ENCODE data around the gene ULK3.

The ULK3 gene

DNA sequence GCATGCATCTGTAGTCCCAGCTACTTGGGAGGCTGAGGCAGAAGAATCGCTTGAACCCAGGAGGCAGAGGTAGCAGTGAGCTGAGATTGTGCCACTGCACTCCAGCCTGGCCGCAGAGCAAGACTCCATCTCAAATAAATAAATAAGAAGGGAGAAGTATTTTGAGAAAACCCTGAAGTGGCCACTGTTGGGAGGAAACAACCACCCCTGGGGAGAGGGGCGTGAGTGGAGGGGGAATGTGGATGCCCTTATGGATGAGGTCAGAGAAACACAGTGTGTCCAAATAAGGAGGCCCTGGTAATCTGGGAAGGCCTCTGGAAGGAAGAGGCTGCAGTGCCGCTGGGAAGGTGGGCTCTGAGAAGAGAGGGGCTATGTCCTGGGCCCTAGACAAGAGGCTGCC is 20.7 kb downstream of the ULK3 start:
- no peak for DNase-seq (ENCODE audit: low read depth, low spot score)

DNA sequence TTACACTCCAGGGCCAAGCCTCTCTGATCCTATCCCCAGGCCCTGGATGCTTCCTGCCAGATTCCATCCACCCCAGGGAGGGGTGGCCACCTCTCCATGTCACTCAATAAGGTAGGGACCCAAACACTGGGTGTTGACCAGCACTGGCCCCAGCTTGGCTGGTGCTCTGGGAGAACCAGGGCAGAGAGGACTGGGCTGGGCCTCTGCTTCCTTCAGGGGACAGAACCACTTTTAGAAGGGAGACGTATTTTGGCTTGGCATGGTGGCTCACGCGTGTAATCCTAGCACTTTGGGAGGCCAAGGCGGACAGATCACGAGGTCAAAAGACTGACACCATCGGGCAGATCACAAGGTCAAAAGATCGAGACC is 21.2 kb downstream of the ULK3 start:
- DNase-seq (ENCODE audit: low read depth, low spot score) = no peak

DNA sequence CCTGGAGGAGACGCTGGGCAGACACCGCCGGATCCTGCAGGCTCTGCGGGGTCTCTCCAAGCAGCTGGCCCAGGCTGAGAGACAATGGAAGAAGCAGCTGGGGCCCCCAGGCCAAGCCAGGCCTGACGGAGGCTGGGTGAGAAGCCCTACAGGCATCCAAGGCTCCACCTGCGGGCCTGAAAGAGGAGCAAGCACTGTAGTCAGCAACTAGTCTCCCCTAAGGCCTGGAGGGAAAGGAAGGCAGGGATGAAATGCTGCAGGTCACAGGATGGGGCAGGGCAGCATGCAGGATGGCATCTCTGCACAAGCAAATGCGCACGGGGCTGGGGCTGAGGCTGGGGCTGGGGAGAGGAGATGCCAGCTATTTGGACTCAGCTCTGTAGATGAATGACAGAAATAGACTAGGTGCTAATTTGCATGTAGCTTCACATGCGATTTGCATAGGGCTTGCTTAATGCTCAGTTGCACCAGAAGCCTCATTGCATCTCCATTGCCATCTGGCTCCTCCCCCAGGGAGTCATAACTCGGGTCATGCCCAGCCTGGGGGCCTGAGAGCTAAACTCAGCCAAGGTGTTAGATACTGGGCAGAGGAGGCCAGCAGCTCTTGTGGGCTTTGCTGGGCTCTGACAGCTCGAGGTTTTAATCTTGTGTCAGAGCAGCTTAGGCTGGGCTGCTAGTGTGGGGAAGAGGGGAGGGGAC is 21.7 kb downstream of the ULK3 start:
- no peak for DNase-seq (ENCODE audit: low read depth, low spot score)

DNA sequence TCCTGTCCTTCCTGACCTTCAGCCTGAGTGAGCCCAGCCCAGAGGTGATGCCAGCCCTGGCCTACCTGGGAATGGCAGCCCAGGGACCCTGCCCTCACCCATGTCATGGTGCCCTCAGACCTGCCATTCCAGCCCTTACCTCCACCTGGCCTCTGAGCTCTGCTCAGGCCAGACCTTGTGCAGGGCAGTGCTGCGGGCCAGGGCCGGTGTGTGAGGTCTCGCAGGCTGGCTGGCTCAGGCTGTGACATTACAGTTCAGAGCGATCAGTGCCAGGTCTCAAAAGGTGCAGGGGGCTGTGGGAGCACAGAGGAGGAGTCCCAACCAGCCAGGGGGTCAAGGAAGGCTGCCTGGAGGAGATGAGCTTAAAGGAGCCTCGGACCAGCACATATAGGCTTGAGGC is 22.9 kb downstream of the ULK3 start:
- DNase-seq (ENCODE audit: low read depth, low spot score) = no peak

DNA sequence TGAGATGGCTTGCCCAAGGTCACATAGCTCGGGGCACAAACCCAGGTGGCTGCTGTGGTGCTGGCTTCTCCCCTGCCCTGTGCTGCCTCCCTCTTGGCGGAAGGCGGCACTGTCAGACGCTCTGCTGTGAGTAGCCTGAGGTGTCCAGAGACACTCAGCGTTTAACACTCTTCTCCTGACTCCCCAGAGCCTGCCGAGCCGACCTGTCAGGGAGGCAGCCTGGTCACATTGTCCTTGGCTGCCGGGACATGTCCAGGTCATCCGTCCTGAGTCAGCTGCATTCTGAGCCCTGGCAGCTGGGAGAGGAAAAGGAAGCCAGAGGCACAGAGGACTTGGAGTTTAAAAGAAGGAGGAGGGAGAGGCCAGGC is 25.6 kb downstream of the ULK3 start:
- no peak for DNase-seq (ENCODE audit: low read depth, low spot score)

DNA sequence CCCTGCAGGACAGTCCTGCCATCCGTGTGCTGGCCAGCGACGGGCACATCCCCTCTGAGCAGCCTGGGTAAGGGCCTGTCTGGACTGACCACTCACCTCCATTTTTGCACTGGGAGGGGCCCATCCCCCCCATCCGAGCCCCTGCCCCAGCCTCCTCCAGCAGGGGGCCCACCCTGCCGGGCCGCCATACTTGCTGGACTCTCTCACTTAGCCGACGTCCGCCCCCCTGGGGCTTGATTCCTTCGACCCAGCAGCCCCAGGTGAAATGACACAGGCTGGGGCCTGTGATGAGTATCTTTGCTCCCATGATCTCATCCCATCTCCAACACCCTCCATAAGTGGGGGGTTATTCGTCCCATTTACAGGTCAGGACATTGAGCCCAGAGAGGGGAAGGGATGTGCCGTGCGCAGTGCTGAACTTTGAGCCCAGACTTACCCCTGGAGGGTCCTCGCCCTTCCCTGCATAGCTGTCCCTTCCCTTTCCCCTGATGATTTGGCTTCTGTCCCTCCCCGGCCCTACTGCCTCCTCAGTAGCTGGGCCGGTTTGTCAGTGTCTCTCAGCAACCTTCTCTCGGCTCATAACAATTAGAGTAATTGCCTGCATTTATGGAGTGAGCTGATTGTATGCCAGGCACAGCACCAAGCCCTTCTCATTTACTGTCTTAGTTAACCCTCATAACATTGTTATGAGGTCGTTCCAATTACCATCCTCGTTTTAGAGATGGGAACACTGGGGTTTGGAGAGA is 26.2 kb downstream of the ULK3 start:
- DNase-seq (ENCODE audit: low read depth, low spot score) = no peak

DNA sequence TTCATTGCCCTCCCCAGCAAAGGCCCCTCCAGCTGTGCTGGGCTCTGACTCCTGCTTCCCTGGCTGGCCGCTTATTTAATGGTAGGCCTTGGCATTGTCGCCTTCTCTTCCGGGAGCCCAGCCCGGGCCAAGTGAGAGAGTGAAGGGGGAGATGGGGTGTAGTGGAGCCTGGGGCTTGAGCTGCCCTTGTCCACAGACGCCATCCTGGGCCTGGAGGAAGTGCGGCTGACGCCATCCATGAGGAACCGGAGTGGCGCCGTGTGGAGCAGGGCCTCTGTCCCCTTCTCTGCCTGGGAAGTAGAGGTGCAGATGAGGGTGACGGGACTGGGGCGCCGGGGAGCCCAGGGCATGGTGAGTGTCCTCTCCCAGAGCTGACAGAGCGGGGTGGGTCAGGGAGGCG is 27.0 kb downstream of the ULK3 start:
- DNase-seq (ENCODE audit: low read depth, low spot score) = no peak

DNA sequence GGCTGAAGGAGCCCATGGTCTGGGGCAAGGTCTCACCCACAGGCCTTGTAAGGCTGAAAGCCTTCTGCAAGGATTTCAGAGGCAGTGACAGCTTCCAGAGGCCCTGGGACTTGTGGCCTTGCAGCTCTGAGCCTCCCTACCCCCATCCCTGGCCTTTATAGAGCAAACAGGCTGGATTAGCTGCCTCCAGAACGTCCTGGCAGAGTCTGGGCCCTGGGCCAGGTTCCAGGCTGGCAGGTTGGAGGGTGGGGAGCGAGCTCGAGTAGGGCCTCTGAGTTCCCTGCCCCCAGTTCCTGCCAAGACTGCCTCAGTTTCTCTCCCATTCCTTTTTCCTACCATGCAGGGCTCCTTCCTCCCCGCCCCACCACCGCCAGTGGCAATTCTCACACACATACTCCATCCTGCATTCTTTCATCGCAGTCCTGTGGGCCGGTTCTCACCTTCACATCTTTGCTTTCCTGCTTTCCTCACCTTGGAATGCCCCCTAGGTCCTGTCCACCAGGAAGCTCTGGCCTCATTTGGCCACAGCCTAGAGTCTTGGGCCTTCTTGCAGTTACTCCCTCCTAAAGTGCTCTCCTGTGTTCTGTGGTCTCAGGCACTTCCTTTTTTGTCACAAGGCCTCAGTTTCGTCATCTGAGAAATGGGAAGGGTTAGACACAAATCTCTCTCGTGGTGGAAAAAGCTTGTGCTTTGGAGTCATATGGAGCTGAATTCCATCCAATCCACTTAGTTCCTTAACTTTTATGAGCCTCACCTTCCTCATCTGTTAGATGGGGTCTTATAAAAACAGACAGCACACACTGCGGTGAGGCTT is 27.6 kb downstream of the ULK3 start:
- DNase-seq (ENCODE audit: low read depth, low spot score) = no peak

DNA sequence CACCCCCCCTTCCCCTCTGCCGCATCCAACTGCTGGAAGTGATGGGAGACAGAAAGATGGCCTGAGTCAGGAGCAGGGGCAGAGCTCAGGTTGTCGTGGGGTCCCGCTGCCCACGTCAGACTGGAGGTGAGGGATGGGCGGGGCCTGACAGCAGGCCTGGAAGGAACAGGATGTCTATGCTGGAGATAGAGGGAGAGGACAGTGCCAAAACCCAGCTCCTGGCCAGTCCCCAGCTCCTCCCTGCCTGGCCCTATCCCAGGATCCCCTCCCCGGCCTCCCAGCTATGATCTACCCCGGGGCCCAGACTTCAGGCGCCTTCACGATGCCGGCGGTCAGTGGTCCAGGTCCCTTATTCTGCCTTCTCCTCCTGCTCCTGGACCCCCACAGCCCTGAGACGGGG is 30.4 kb downstream of the ULK3 start, which contains the start of gene LMAN1L:
LMAN1L (plus strand) TSS at position 303 of the 400 bp plus-strand sequence; CDS start at position 323, 20 bp downstream.
- DNase-seq (ENCODE audit: low read depth, low spot score) = no peak

DNA sequence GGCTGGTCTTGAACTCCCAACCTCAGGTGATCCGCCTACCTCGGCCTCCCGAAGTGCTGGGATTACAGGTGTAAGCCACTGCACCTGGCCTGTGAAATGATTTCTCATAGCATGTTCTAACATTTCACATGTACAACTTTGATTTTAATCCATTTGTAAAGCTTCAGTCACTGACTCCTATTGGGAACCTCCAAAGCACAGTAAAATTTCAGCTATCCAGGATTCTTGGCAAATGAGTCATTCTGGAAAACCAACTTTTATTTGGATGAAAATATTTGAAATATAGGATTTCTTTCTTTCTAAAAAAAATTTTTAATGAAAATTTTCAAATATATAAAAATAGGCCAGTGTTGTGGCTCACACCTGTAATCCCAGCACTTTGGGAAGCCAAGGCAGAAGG is 33.0 kb downstream of the ULK3 start:
- no peak for DNase-seq (ENCODE audit: low read depth, low spot score)

DNA sequence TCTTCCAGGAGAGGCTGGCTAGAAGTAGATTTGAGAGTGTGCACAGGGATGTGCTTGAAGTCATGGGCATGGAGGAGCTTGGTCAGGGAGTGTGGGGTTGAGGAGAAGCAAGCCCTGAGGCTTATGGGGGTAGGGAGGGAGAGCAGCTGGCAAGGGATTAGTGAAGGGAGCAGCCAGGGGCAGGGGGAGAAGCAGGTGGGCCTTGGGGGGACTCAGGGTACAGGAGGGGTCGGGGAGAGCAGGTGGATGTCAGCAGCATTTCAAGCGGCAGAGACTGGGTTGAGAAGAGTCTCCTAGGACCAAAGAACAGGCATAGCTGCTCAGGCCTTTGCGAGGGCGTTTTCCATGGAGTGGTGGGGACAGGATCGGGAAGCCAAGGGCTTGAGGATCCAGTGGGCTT is 33.7 kb downstream of the ULK3 start:
- DNase-seq (ENCODE audit: low read depth, low spot score) = no peak

DNA sequence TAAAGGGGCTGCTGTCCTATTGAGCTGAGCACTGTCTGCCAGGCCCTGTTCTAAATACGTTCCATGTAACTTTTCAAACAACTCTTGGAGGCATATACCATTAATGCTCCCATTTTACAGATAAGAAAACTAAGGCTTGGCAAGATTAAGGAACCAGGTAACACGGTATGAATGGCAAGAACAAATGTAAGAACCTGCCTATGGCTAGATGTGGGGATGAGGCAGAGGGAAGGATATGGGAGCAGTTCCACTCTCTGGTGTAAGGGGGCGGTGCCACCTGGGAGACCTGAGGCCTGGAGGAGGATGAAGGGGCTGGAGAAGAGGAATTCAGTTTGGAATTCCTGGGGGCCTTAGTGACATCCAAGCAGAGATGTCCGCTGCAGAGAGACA is 34.1 kb downstream of the ULK3 start:
- no peak for DNase-seq (ENCODE audit: low read depth, low spot score)

DNA sequence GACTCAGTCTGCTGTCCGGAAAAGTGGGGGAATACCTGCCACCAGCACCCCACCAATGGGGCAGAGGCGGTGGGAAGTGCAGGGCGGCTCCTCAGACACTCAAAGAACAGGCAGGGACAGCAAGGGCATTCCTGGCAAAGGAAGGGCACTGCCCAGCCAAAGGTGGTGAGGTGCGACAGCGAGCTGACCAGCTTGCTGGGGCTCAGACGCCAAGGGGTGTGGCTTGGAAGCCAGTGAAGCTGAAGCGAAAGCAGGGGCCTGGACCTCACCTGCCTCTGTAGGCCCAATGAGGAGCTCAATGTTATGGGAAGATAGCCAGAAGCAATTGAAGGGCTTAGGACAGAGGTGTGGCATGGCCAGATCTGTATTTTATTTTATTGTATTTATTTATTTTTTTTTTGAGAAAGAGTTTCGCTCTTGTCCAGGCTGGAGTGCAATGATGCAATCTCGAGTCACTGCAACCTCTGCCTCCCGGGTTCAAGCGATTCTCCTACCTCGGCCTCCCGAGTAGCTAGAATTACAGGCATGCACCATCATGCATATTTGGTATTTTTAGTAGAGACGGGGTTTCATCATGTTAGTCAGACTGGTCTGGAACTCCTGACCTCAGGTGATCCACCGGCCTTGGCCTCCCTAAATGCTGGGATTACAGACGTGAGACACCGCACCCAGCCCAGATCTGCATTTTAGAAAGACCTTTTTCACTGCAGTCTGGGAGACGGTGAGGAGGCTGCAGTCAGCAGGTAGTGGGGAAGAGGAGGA is 34.7 kb downstream of the ULK3 start:
- no peak for DNase-seq (ENCODE audit: low read depth, low spot score)

DNA sequence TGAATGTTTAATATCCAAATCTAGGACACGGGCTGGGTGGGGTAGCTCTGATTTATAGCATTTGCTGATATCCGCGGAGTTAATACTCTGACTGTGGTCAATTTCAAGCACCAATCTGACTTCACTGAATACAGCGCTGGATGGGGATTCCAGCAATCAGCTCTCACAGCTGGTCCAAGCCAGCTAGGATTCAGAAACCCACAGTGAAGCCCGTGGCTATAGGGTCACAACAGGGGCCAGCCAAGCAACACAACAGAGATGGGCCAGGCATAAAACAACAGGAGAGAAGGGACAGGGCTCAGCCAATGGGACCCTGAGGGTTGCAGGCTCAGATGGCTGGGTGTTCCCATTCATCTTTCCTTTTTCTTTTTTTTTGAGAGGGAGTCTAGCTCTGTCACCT is 35.7 kb downstream of the ULK3 start:
- no peak for DNase-seq (ENCODE audit: low read depth, low spot score)

DNA sequence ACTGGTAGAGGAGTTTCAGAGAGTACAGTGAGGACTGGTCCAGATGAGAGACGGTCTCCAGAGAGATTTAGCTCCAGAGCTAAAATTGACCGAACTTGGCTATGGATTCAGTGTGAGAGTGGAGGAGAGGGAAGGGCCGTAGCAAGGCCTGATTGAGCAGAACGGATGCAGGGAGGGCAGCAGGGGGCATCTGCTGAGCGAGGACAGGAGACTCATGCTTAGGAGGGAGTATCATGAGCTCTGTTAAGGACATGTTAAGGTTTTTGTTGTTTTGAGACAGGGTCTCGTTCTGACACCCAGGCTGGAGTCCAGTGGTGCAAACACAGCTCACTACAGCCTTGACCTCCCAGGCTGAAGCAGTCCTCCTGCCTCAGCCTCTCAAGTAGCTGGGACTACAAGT is 38.0 kb downstream of the ULK3 start:
- no peak for DNase-seq (ENCODE audit: low read depth, low spot score)

DNA sequence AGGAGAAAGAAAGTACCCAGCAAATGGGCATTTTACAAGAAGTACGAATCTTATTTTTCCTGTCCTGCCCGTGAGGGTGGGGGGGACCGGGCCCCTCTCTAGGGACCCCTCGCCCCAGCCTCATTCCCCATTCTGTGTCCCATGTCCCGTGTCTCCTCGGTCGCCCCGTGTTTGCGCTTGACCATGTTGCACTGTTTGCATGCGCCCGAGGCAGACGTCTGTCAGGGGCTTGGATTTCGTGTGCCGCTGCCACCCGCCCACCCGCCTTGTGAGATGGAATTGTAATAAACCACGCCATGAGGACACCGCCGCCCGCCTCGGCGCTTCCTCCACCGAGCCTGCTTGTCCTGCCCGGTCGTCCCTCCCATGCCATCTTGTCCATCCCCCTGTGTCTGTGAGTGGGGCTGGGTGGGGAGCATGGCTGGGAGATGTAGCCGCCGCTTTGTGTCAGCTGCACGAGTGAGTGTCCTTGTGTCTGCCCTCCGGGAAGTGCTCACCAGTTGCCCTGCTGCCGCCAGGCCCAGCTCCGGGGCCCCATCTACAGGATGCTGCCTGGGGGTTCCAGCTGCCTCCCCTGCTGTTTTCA is 40.0 kb downstream of the ULK3 start:
- DNase-seq (ENCODE audit: low read depth, low spot score) = no peak

DNA sequence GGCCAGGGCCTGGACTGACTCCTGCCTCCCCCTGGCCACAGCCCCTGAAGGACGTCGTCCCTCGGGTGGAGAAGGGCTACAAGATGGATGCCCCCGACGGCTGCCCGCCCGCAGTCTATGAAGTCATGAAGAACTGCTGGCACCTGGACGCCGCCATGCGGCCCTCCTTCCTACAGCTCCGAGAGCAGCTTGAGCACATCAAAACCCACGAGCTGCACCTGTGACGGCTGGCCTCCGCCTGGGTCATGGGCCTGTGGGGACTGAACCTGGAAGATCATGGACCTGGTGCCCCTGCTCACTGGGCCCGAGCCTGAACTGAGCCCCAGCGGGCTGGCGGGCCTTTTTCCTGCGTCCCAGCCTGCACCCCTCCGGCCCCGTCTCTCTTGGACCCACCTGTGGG is 40.7 kb downstream of the ULK3 start:
- no peak for DNase-seq (ENCODE audit: low read depth, low spot score)

DNA sequence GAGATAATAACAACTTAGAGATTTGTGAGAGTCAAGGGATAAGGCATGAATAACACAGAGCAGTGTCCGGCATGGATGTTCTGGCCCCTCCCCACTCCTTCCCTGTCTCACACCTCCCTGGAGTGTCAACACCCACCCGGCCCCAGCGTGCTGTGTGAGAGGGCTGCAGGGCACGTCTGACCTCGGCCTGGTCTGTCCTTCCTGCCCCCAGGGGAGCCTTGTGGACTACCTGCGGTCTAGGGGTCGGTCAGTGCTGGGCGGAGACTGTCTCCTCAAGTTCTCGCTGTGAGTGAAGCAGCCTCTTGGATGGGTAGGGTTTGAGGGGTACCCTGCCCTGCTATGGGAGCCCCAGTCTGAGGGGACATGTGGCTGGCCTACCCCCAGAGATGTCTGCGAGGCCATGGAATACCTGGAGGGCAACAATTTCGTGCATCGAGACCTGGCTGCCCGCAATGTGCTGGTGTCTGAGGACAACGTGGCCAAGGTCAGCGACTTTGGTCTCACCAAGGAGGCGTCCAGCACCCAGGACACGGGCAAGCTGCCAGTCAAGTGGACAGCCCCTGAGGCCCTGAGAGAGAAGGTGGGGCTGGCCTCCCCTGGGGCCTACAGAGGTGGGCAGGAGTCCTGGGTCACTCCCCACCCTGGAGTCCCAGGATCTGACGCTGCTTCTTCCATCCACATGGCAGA is 41.5 kb downstream of the ULK3 start:
- DNase-seq (ENCODE audit: low read depth, low spot score) = no peak

DNA sequence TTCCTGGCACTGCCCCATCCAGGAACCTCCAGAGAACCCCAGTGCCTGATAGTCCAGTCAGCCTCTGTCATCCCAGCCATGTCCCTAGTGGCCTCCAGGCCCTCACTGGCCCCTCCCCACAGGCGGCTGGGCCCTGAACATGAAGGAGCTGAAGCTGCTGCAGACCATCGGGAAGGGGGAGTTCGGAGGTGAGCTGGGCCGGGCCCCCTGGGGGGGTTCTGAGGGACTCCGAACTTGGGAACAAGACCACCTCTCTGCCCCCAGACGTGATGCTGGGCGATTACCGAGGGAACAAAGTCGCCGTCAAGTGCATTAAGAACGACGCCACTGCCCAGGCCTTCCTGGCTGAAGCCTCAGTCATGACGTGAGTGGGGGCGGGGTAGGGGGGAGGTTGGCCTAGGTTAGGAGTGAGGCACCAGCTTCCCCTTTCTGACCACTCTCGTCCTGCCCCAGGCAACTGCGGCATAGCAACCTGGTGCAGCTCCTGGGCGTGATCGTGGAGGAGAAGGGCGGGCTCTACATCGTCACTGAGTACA is 42.3 kb downstream of the ULK3 start:
- no peak for DNase-seq (ENCODE audit: low read depth, low spot score)

DNA sequence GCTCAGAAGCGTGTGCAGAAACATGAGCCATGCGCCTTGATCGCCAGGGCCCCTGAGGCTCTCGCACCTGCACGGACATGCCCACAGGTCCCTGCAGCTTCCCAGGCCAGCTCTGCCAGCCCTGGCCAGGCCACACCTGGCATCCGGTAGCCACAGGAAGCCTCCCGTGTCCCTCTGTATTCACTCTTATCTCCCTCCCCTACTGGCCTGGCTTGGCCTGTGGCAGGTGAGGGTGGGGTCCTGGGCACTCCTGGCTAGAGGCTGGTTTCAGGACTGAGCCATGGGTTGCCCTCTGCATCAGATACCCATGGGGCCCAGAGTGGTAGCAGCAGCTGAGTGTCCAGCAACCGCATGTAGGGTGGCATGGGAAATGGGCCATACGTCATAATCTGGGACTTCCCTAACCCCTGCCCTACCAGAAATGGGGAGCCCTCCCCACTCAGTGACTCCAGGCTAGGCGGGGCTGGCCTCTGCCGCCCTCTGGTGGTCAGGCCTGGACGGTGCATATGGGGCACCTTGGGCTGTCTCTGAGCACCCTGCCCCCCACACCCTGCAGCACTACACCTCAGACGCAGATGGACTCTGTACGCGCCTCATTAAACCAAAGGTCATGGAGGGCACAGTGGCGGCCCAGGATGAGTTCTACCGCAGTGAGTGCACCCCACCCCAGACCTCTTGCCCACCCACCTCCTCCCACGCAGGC is 42.9 kb downstream of the ULK3 start:
- DNase-seq (ENCODE audit: low read depth, low spot score) = no peak

All from iPS DF 19.7 (cell line).